ENCODE data around the gene CABP4.
"Not testable (repeated sequence)": the region's sequence is repeated elsewhere in the genome, so short reads cannot be mapped to it uniquely, and the experiment has no call there.

The CABP4 gene

DNA sequence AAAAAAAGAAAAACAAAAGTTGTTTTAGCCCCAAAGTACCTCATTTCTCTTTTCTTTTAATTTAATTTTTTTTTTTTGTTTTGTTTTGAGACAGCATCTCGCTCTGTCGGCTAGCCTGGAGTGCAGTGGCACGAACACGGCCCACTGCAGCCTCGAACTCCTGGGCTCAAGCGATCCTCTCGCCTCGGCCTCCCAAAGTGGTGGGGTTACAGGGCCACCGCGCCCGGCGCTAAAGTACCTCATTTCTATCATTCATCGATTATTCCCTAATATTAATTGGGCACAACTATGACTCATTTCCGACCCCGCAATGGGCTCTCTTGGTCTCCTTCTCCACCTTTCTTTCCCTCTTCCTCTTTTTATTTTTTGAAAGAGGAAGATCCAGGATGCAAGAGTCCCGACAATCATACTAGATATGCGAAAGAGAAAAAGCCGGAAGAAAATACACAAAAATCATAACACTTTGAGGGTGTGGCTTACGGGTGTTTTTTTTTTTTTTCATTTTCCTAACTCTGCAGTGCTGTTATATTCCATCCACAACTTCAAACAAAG lies 27.2 kb downstream of the CABP4 start:
- DNase-seq (ENCODE audit: low read depth) = no peak

- peak; percentile 98 for DNase-seq (ENCODE audit: low read depth)
Measured at GRCh38 chr11:67482827-67483798, 28.0 kb downstream of the CABP4 start, which contains the start of gene AIP. AIP (plus strand) TSS chr11:67483026; CDS start chr11:67483159, 133 bp downstream.

GRCh38 chr11:67483831-67484665 lies 28.9 kb downstream of the CABP4 start:
- no peak for DNase-seq (ENCODE audit: low read depth)

GRCh38 chr11:67484847-67485311 lies 29.7 kb downstream of the CABP4 start:
- DNase-seq (ENCODE audit: low read depth) = no peak

DNA sequence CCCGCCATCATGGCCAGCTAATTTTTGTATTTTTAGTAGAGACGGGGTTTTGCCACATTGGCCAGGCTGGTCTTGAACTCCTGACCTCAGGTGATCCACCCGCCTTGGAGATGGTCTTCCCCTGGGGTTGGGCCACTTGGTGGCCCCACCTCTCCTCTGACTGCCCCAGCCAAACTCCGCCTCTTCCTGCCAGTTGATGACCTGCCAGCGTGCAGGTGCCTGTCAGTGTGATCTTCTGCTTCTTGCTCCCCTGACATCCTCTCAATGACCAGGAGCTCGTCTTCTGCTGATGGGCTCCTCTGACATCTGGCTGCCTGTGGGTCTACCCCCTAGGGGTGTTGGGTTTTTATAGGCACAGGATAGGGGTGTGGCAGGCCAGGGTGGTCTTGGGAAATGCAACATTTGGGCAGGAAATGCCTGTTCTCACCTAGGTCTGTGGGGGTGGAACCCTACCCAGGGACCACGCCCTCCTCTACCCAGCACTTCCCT lies 30.8 kb downstream of the CABP4 start:
- DNase-seq (ENCODE audit: low read depth) = not testable (repeated sequence)

GRCh38 chr11:67486481-67487195 lies 31.5 kb downstream of the CABP4 start:
- no peak for DNase-seq (ENCODE audit: low read depth)

DNA sequence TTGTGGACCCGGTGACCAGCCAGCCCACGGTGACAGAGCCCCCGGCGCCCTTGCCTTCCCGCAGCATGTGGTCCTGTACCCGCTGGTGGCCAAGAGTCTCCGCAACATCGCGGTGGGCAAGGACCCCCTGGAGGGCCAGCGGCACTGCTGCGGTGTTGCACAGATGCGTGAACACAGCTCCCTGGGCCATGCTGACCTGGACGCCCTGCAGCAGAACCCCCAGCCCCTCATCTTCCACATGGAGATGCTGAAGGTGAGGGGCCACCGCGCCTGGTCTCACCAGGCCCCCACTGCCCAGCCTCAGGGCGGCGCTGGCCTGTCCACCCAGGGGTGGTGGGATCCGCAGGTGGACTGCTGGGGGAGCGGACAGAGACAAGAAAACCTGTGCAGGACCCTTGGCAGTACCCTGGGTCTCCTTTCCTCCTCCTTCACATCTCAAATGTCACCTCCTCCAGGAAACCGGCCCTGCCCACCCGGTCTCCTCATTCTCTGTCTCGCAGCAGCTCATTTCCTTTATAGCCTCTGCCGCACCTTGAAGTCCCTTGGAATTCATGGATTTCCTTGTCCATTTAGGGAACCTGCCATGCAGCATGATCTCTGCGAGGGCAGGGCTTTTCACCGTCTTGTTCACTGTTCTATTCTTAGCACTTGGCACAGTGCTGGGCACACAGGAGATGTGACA lies 34.2 kb downstream of the CABP4 start:
- no peak for DNase-seq (ENCODE audit: low read depth)

GRCh38 chr11:67489885-67490726 lies 35.0 kb downstream of the CABP4 start:
- DNase-seq (ENCODE audit: low read depth) = no peak

GRCh38 chr11:67490727-67491065 lies 35.5 kb downstream of the CABP4 start:
- no peak for DNase-seq (ENCODE audit: low read depth)

- no peak for DNase-seq (ENCODE audit: low read depth)
Measured at GRCh38 chr11:67491276-67492068, 36.3 kb downstream of the CABP4 start.

- DNase-seq (ENCODE audit: low read depth) = no peak
Measured at GRCh38 chr11:67492069-67492727, 37.0 kb downstream of the CABP4 start.

GRCh38 chr11:67492801-67493547 lies 37.8 kb downstream of the CABP4 start:
- DNase-seq (ENCODE audit: low read depth) = no peak

GRCh38 chr11:67493548-67494370 lies 38.6 kb downstream of the CABP4 start:
- no peak for DNase-seq (ENCODE audit: low read depth)

GRCh38 chr11:67494371-67495233 lies 39.4 kb downstream of the CABP4 start:
- DNase-seq (ENCODE audit: low read depth) = no peak

GRCh38 chr11:67495234-67496005 lies 40.3 kb downstream of the CABP4 start:
- no peak for DNase-seq (ENCODE audit: low read depth)
